Colonic mucosa (tissue), 4 donors: ENCODE measurements around the gene CPAMD8. TPM values are rescaled to one million over a fixed set of nuclear protein-coding genes. Genes with fewer than 3 reads are reported as not detected.
A peak's percentile ranks its signal among the peaks of the same experiment; 100 is the strongest.

Experiments
- DNase-seq: peaks from one replicate; pipeline ENCODE4 v3.0.0-alpha.2; 2020
- H3K27ac ChIP-seq: fragments of 200-600 bp; one replicate; pipeline ENCODE4 v1.8.0; 2021
- H3K27me3 ChIP-seq: fragments of 200-600 bp; one replicate; pipeline ENCODE4 v1.8.0; 2021
- H3K36me3 ChIP-seq: fragments of 200-600 bp; one replicate; pipeline ENCODE4 v1.8.0; 2021
- H3K4me1 ChIP-seq: fragments of 200-600 bp; one replicate; pipeline ENCODE4 v1.8.0; 2021; ENCODE audit warnings: mild to moderate bottlenecking
- H3K4me3 ChIP-seq: fragments of 200-600 bp; one replicate; pipeline ENCODE4 v1.8.0; 2021
- H3K9ac ChIP-seq, 2 donors: one replicate each; pipeline ENCODE4 v1.7.0; 2013; ENCODE audit warnings: control low read depth in 2 of 2, low read depth in 2 of 2, low read length in 2 of 2
- H3K9me3 ChIP-seq: fragments of 200-600 bp; one replicate; pipeline ENCODE4 v1.8.0; 2021
- intact Hi-C: fragments of 100-400 bp; cut with DNase I; formaldehyde crosslinking; loops from one replicate; pipeline ENCODE4 v1.14.1; 2022
- total RNA-seq, 2 donors: library from RNA; stranded (reverse); fragmentation: NEBNext Ultra II Directional in 1 of 2; extraction: Animal tissue kit (Norgen Biotek cat#: 25700) in 1 of 2; gene quantifications; one replicate each; pipeline ENCODE4 v1.2.1, GENCODE V29; 2021
- TF ChIP-seq, protein P1 (sequence below): fragments of 200-600 bp; IDR thresholded peaks from one replicate; pipeline ENCODE4 v1.8.0; 2022; ENCODE audit warnings: antibody characterized with exemption, mild to moderate bottlenecking
- donor health status: healthy.
- donor health status: DM: no; HTN: no; CAD: no.
- donor health status: DM: no; HTN: no; CAD: no.

CPAMD8 gene
- total RNA-seq, 2 donors from 2014 or later, result 1.8 to 3.5 TPM

DNA sequence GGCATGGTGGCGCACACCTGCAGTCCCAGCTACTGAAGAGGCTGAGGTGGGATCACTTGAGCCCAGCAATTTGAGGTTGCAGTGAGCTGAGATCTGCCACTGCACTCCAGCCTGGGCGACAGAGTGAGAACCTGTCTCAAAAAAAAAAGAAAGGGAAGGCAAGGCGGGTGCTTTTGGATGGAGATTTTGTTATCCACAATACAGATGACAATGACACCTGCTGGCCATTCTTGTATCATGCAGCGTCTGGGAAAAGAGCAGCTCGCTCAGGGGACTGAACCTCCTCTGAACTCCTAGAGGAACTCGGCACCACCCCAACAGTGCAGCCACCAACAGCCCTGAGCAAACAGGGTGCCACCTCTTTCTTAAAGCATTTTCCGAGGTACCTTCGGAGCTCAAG, 25.8 kb upstream of the CPAMD8 start:
- Histone ChIP-seq H3K27ac (no peak overlapping the region), H3K36me3 (no peaks in the 10 kb centered on the region), H3K9ac (no peak overlapping the region), H3K4me3 (no peak overlapping the region), H3K27me3 (no peaks in the 10 kb centered on the region), H3K4me1 (no peaks in the 10 kb centered on the region), H3K9me3 (no peaks in the 10 kb centered on the region)
- TF ChIP-seq, protein P1, sequence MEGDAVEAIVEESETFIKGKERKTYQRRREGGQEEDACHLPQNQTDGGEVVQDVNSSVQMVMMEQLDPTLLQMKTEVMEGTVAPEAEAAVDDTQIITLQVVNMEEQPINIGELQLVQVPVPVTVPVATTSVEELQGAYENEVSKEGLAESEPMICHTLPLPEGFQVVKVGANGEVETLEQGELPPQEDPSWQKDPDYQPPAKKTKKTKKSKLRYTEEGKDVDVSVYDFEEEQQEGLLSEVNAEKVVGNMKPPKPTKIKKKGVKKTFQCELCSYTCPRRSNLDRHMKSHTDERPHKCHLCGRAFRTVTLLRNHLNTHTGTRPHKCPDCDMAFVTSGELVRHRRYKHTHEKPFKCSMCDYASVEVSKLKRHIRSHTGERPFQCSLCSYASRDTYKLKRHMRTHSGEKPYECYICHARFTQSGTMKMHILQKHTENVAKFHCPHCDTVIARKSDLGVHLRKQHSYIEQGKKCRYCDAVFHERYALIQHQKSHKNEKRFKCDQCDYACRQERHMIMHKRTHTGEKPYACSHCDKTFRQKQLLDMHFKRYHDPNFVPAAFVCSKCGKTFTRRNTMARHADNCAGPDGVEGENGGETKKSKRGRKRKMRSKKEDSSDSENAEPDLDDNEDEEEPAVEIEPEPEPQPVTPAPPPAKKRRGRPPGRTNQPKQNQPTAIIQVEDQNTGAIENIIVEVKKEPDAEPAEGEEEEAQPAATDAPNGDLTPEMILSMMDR, result peak; percentile 60
- DNase-seq, result peak; percentile 66
- intact Hi-C loops, result loop anchor here (1.0 to 5.0 kb wide), 2 partner anchors 281 to 335 kb away; partner anchors contain the start of gene NWD1

DNA sequence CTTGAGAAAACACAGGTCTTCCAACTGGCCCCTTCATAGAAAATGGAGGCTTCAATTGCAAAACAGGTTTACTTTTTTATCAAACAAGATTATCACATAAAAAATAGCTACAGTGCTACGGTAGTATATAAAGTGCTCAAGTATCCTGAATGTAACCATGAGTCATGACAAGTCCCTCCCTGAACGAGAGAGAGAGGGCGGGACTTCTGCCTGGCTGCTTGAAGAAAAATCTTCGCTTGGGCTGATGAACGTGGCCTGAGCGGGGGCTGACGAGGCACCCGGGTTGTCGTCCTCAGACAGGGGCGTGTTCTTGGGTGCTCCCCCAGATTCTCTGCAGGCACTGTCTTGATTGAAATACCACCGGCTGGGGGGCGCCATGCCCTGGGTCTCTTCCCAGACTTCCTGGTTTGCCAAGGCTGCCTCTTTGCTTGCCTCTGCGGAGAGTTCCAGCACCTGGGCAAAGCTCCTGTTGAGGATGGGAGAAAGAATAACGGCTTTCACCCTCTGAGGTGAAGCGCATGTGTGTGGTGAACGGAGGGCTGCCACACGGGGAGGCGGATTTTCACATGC, 23.2 kb upstream of the CPAMD8 start:
- DNase-seq, result peak; percentile 47
- Histone ChIP-seq H3K9me3 (no peaks in the 10 kb centered on the region), H3K36me3 (no peaks in the 10 kb centered on the region)

DNA sequence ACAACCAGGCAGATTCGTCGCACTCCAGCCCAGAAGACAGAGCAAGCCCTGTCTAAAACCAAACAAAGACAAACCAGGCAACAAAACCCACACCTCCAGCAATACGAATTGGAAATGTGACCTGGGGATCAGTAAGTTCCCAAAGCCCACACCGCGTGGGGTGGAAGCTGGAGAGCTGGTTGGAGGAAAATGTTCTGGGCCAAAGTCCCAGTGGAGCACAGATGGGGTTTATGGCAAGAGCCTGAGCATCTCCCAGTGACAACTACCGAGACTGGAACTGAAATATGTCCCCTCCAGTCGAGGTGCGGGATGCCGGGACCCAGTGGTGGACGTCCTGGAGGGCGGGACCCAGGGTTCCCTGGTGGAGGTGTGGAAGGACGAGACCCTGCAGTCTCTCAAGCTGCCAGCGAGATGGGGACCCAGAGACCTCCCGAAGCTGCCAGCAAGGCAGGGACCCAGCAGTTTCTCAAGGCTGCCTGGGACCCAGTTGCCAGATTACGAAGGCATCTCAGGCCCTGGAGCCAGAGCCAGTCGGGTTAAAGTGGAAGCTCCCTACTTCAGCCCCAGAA, 22.4 kb upstream of the CPAMD8 start:
- Histone ChIP-seq H3K27me3 (no peaks in the 10 kb centered on the region), H3K36me3 (no peaks in the 10 kb centered on the region), H3K27ac (peak overlapping the region; percentile 22), H3K4me1 (no peaks in the 10 kb centered on the region), H3K4me3 (no peak overlapping the region), H3K9ac (no peak overlapping the region), H3K9me3 (no peaks in the 10 kb centered on the region)
- TF ChIP-seq, protein P1, result no peak
- intact Hi-C loops, result no loop called here
- no peak for DNase-seq

More for the DNA sequence above, 23.2 kb upstream of the CPAMD8 start:
- Histone ChIP-seq H3K4me1 (no peaks in the 10 kb centered on the region), H3K27ac (peak overlapping the region; percentile 22), H3K4me3 (no peak overlapping the region), H3K9ac (no peak overlapping the region), H3K27me3 (no peaks in the 10 kb centered on the region)
- intact Hi-C loops, result loop anchor here (5.0 kb wide), 1 partner anchor 332 kb away; the partner anchor contains the start of gene NWD1
- TF ChIP-seq, protein P1, result no peak

DNA sequence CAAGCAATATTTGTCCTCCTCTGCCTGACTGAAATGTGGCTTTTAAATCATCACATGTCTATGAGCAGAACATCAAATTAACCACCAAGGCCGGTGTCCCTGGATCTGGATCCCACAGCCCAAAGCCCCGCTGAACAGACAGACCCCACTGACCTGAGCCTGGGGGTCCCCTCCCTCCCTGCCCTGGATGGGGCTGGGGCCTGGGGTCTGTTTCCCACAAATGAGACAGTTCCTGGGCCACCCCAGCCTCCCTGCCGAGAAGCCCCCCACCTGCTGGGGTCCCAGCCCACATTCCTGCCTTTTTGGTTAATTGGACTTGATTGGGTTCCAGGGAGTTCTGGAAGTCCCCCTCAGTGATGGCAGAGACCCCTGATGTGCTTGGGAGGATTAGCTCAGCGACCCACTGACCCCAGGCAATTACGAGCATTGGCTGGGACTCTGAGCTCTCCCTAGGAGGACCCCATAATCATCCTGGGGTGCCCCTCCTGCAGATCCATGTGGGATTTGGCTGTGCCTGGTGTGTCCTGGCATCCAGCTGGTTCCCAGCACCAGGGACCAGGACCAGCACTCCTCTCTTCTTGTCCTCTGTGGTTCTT, 19.4 kb upstream of the CPAMD8 start:
- DNase-seq, result no peak
- Histone ChIP-seq H3K27ac (no peak overlapping the region), H3K27me3 (no peaks in the 10 kb centered on the region), H3K9ac (no peak overlapping the region), H3K9me3 (no peaks in the 10 kb centered on the region), H3K4me1 (no peaks in the 10 kb centered on the region), H3K4me3 (no peak overlapping the region), H3K36me3 (no peaks in the 10 kb centered on the region)
- TF ChIP-seq, protein P1, result no peak
- intact Hi-C loops, result no loop called here

DNA sequence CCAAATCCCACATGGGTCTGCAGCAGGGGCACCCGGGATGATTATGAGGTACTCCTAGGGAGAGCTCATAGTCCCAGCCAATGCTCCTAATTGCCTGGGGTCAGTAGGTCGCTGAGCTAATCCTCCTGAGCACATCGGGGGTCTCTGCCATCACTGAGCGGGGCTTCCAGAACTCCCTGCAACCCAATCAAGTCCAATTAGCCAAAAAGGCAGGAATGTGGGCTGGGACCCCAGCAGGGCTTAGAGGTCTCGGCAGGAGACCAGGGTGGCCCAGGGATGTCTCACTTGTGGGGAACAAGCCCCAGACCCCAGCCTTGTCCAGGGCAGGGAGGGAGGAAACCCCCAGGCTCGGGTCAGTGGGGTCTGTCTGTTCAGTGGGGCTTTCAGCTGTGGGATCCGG, 17.1 kb upstream of the CPAMD8 start:
- TF ChIP-seq, protein P1, result no peak
- Histone ChIP-seq H3K9me3 (no peaks in the 10 kb centered on the region), H3K27ac (no peak overlapping the region), H3K9ac (no peak overlapping the region), H3K4me3 (no peak overlapping the region), H3K27me3 (no peaks in the 10 kb centered on the region), H3K36me3 (no peaks in the 10 kb centered on the region), H3K4me1 (no peaks in the 10 kb centered on the region)
- DNase-seq, result no peak
- intact Hi-C loops, result no loop called here
